HG03135 (cell line): Measurements from ENCODE around the gene C2CD4C.
"Not testable (repeated sequence)": the region's sequence is repeated elsewhere in the genome, so short reads cannot be mapped to it uniquely, and the experiment has no call there.

Experiments used
- ATAC-seq: cut with Tn5 transposase; IDR thresholded peaks from one replicate; pipeline ENCODE4 v1.9.1; 2021; ENCODE audit warnings: mild to moderate bottlenecking, moderate library complexity; ENCODE audit not compliant: unreplicated experiment

The C2CD4C gene

GRCh38 chr19:418761-419671 is 10.1 kb upstream of the C2CD4C start:
- no peak for ATAC-seq

- ATAC-seq = no peak
Observed at GRCh38 chr19:416416-416815, 7.5 kb upstream of the C2CD4C start.

DNA sequence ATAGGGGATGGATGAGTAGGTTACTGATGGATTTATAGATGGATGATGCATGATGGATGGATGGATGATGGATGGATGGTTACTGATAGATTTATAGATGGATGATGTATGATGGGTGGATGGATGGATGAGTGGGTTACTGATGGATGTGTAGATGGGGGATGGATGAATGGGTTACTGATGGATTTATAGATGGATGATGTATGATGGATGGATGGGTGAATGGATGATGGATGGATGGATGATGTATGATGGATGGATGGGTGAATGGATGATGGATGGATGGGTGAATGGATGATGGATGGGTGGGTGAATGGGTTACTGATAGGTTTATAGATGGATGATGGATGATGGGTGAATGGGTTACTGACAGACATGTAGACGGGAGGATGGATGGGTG is 6.3 kb upstream of the C2CD4C start:
- no peak for ATAC-seq

DNA sequence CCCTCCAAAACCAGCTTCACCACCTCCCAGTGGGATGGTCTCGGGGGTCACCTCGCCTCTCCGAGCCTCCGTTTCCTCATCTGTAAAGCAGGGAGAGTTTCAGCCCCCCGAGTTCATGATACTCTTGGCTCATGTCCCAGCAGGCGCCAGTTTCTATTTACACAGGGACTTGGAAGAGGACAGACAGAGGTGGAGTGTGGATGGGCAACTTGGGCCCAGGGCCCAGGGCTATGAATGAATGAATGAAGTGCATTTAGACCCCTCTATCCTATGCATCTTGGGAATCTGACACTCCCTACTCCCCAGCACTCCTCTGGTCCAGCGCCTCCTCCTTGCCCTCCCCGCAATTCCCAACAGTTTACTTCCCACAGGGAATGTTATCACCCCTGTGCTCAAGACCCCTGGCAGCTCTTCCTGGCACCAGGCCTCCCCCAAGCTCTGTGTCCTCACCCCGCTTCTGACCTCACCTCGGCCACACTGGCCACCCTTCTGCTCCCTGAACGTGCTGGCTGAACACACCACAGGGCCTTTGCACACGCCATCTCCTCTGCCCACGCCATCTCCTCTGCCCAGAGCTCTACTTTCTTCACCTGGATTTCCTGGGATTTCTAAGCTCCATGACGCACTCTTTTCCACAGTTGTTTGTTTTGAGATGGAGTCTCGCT is 4.9 kb upstream of the C2CD4C start:
- no peak for ATAC-seq

- ATAC-seq = no peak
Observed at GRCh38 chr19:412356-413355, 3.7 kb upstream of the C2CD4C start.

- no peak for ATAC-seq
Observed at GRCh38 chr19:411723-412355, 2.9 kb upstream of the C2CD4C start.

DNA sequence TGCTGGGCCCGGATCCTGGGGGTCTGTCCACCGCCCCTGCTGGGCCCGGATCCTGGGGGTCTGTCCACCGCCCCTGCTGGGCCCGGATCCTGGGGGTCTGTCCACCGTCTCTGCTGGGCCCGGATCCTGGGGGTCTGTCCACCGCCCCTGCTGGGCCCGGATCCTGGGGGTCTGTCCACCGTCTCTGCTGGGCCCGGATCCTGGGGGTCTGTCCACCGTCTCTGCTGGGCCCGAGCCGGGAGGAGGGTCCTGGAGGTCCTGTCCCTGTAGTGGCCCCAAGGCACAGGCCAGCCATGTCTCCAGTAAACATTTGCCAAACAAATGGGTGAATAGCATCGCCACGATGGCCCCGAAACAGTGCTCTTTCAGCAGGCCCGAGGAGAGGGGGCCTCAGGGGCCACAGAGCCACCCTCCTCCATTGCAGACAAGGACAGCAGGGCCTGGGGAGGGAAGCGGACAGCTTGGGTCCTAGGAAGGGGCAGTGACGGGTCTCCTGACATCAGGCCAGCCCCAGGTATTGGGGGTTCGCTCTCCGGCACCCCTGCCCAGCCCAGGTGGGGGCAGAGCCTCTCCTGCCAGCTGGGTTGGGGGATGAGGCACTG is 2.3 kb upstream of the C2CD4C start:
- not testable (repeated sequence) for ATAC-seq

DNA sequence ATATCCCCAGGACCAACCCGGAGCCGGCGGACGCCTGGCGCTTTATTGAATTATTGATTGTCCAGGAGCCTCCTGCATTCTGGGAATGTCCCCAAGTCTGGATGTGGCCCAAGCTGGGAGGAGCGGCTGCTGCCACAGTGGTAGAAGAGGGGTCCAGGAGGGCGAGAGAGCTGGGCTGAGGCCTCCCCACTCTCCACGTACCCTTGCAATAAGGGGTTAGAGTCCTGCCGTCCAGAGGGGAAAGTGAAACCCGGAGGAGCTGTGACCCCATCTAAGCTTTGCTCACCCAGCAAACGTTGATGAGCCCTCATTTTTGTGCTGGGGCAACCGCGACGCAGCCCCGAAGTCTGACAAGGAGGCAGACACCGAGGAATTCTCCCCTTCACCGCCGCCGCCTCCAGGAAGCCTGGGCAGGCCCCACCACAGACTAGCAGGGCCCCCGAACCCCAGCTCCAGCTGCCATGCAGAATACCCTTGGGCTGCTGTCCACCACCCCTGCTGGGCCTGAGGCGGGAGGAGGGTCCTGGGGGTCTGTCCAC is 1.4 kb upstream of the C2CD4C start:
- ATAC-seq = no peak

GRCh38 chr19:409516-410242 is 732 bp upstream of the C2CD4C start:
- no peak for ATAC-seq

- ATAC-seq = no peak
Observed at GRCh38 chr19:408441-408901, 476 bp downstream of the C2CD4C start.

DNA sequence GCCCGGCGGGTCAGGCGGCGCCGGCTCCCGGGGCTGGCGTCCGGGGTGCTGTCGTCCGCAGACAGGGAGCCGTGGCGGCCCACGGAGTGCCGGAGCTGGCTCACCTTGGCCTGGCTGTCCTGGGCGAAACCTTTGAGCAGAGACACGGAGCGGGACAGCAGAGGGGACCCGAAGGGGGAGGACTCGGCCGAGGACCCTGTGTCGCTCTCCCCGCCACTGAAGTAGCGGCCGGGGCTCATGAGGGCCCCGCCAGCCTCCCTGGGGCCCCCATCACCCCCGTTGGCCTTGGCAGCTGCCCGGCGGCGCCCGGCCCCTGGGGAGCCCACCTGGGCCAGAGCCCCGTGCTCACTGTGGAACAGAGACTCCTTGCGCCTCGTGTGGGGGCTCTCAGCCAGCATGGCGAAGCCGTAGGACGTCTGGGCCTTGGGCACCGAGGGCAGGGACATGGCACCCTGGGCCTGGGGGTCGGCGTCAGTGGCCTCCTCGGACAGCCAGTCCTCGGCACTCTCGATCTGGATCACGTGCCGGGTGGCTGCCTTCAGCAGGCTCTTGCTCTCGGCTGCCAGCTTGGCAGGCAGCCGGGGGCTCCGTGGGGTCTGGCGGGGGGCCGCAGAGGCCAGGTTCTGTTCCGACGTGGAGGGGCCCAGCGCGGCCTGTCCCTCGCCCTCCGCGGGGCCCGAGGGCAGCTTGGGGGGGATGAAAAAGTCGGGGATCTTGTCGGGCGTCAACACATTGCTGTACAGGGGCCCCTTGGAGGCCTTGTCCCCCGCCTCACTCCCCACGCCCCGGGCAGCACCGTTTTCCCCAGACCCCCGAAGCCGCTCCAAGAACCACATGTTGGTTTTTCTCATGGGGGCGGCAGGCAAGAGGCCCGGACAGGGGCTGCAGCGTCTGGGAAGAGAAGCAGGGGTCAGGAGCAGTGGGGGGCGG is 1.2 kb downstream of the C2CD4C start:
- no peak for ATAC-seq

GRCh38 chr19:406971-407510 is 1.9 kb downstream of the C2CD4C start:
- no peak for ATAC-seq

DNA sequence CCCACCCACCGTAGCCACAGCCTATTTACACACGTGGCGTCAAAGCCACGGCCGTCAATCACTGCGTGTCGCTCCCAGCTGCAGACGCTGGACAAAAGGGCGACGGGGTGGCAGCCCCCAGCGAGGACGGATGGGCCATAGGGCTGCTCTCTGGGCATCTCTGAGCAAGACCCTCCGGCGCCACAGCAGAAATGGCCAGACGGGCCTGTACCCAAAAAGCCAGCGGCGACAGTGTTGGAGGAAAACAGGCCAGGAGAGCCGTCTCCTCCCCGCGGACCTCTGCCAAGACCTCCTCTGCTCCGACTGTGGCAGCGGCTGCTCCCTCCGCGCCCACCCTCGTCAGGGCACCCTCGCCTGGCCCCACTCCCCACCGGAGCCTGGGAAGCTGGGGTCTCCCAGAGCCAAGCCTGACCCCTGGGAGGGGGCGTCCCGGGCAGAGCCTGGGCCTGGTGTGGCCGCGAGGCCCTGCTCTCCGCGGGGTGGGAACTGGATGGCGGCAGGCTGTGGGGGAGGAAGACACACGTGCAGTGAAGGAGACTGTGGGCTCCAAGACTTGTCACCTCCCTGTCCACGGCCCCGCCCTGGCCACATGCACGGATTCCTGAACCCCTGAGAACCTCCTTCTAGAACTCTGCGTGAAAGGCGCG is 2.7 kb downstream of the C2CD4C start:
- no peak for ATAC-seq

DNA sequence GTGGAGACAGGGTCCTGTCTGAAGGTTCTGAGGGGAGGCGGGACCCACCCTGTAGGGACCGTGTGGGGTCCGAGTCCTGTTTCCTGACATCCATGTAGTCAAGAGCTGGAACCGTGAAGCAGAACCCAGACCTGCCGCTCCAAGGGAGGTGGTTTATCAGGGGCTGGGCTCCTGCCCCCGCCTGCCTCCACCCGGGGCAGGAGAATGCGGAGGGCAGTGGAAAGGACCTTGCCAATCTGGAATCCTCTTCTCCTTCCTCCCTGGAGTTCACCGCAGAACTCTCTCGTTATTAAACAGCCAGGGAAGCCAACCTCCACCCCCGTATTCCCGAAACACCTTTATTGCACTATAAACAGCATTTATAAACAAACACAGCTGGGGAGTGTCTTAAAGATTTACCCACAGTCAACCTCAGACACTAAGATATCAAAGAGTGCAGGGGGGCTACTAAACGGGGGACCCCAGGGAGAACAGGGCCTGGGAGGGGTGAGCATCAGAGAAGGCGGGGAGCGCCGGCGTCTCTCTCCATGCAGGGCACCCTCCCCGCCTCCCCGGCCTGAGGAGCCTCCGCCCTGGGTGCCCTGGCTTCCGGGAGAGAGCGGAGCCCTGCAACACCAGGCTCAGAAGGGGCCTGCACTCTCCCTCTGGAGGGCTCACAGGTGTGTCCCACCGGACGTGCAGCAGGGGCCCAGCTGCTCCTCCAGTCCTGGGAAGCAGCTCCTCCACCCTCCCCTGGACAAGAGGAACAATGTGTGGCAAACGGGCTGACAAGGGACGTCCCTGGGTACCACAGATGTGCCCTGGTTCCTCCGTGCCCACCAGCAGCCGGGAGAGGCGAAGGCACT is 3.6 kb downstream of the C2CD4C start:
- no peak for ATAC-seq

DNA sequence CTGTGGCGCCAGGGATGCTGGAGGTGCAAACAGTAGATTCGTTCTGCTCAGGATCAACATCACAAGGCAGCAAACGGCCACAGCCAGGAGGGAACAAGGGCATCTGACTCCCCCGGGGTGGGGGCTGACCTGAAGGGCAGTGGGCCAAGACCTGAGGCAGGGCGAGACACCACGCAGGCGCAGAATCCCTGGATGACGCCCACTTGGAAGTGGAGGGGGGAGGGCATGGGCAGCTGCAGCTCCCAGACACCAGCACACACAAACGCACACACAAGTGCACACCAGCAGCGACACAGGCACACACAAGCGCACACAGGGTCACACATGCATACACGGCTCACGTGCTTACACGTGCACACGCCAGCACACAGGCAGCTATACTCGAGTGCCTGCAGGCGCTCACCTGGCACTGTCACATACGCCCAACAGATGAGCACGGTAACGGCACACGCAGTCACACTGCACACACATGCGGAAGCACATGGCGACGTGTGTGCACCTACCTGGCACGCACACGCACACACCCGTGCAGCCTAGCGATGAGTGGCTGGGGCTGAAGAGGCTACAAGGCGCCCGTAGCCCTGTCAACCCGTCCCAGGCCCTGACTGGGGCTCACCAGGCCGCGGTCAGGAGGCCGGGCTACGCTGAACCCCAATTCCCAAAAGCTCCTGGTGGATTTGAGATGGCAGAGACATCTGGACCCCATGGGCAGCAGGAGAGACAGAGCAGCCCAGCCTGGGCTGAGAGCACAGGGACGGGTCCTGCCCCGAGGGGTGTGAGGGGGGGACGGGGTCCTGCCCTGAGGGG is 5.5 kb downstream of the C2CD4C start:
- no peak for ATAC-seq

DNA sequence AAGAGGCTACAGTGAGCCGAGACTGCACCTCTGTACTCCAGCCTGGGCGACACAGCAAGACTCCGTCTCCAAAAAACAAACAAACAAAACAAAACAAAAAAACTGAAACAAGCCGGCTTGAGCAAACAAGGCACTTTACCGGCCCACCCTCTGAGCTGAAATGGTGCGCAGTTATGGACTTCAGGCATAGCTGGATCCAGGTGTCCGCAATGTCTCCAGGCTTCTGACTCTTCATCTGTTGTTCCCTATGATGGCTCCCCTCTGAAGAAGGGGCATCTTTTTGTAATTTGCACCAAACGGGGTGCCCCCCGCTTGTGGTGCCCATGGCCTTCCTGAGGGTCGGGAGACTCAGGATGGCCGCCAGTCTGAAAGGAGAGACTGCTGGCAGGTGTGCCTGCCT is 6.2 kb downstream of the C2CD4C start:
- ATAC-seq = no peak
